HG02588 (cell line): ENCODE data around the gene SYF2.

ENCODE experiments used
- ATAC-seq: cut with Tn5 transposase; IDR thresholded peaks from one replicate; pipeline ENCODE4 v1.9.1; 2021; ENCODE audit warnings: mild to moderate bottlenecking, moderate library complexity; ENCODE audit not compliant: unreplicated experiment

SYF2 gene

GRCh38 chr1:25185409-25186160 lies 46.7 kb downstream of the SYF2 start:
- ATAC-seq, result no peak

GRCh38 chr1:25184001-25184762 lies 48.1 kb downstream of the SYF2 start:
- no peak for ATAC-seq

GRCh38 chr1:25183126-25183980 lies 48.9 kb downstream of the SYF2 start:
- no peak for ATAC-seq

DNA sequence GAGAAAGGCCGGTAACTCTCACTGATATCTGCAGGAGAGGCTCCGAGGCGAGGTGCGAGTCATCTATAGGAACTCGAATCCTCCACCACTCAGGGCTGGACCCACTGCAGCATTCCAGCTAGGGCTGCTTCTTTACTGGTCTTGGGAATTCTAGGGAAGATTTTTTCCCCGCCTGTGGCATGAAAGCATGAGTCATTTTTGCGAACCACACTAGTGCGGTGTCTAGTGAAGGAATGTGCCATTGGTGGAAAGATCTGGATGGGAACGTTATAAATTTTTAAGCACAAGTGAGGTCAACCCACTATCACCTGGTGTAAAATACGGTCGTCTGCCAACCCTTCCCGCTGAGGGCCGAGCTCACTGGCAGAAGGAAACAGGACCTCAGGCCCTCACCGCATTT lies 49.7 kb downstream of the SYF2 start:
- ATAC-seq, result no peak

- no peak for ATAC-seq
Measured at GRCh38 chr1:25180996-25181395, 51.3 kb downstream of the SYF2 start.

GRCh38 chr1:25178917-25179561 lies 53.3 kb downstream of the SYF2 start:
- ATAC-seq, result no peak

DNA sequence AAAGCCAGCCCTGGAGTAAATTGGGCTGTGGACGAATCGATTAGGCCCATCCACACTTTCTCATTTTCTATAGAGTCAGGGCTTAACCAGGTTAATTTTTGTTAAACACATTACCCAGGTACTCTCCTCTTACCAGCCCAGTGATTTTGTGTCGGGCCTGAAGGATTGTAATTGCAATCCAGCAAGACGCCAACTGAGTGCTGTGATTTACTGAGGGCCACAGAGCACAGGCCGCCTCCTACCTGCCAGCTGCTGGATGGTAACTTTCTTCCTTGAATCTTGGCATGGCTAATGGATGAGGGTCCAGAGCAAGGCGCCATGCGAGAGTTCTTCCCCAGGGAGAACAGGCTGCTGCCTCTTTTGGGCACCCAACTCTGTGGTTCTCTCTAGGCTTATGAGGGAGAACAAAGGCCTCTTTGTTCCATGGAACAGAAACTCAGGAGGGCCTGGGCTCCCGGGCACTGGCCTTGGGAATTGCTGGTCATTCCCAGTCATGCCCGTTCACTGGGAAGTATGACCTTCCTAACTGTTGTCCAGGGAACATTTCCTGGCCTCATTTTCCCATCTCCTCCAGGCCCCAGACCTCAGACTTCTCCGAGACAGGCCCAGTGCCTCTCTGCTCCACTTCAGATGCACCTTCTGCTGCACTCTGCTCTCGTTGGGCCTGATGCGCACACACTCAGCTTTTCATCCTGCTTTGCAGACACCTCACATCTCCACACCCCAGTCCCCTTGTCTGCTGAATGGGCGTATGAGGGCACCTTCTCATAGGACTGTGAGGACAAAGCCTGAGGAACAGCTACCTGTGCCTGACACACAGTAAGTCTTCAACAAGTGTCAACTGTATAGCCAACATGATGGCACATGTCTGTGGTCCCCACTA lies 57.3 kb downstream of the SYF2 start:
- no peak for ATAC-seq

DNA sequence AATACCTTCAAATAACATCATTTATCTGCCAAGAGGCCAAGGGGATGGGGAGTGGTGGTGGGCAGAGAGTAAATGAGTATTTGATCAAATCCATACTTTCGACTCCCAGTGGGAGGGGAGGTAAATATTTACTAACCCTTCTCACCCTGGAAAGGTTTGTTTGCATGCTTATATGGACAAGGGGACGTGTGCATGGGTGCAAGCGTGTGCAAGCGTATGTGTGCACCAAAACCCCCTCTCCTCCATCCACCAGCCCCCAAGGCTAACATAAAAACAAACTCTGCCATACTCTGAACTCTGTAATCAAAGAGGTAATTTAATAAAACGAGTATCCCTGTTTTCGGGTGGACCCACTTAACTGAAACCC lies 58.0 kb downstream of the SYF2 start:
- ATAC-seq, result no peak

DNA sequence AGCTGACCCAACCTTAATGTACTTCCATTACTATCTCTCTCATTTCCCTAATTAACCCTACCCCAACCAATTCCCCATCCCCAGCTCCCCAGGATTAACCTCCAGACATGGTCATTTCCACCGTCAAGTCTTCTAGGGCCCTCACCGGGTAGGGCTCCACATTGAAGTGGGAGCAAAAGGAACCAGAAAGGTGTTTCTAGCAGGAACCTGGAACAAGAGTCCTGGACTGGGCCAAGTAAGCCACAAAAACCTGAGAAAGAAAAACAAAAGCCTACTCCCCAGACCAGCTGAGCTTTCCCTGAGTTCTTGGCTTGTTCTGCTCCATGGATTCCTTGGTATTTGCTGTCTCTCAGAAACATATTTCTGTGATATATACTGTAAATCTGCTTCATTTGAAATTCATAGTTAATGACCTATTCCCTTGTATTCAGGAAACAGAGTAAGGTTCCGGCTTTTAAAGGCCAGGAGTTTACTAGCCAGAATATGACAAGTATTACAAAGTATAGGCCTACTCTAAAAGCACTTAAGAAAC lies 58.4 kb downstream of the SYF2 start:
- ATAC-seq, result no peak
